ENCODE results near the gene LAMC1.

Gene LAMC1

GRCh38 chr1:183080406-183080805, 57.2 kb downstream of the LAMC1 start:
- FAIRE-seq = no peak

GRCh38 chr1:183081402-183082120, 58.3 kb downstream of the LAMC1 start:
- no peak for FAIRE-seq

- FAIRE-seq = no peak
Measured at GRCh38 chr1:183082650-183083049, 59.4 kb downstream of the LAMC1 start.

DNA sequence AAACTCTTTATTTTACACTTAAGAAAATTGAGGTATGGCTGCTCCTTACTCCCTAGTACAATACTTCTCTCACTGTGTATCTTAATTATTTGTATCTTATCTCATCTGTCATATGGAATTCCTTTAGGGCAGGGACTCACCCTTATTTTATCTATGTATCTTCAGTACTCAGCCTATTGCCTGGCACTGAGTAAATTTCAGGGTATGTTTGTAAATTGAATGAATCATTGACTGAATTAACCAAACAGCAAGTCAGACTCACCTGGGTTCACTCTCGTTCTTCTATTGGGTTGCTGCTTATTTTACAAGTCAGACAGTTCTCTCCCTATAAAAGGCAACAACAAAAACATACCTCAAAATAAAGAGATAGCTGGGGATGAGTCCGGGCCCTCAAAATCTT, 63.8 kb downstream of the LAMC1 start:
- FAIRE-seq = no peak

GRCh38 chr1:183089025-183089639, 65.9 kb downstream of the LAMC1 start:
- no peak for FAIRE-seq

DNA sequence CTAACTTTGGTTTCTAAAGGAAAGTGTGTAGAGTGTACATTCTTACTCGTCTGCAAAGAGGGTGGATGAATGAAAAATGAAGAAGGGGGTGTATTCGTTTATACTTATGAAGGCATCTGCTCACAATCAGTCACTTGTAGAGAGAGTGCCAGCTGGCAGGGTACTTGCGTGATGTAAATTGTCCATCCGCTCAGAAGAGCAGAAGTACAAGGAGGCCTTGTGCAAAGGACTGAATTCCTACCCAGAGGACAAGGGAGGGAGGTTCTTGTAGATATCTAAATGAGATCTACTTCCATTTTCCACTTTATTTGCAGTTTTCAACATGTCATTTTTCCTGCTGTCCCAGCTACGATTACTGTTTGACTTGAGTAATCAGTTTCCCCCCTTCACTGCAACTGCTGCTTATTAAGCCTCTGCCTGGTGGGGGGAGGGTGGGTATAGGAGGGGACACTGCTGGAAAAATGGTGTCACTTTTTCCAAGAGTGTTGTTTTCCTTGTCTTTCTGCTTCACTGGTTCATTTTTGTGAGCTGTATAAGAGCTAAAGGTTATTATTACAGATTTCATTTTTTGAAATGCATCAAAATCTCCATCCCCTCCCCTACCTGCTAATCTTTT, 67.3 kb downstream of the LAMC1 start:
- no peak for FAIRE-seq

GRCh38 chr1:183091181-183091580, 68.0 kb downstream of the LAMC1 start:
- FAIRE-seq = no peak

GRCh38 chr1:183092350-183092749, 69.1 kb downstream of the LAMC1 start:
- no peak for FAIRE-seq

DNA sequence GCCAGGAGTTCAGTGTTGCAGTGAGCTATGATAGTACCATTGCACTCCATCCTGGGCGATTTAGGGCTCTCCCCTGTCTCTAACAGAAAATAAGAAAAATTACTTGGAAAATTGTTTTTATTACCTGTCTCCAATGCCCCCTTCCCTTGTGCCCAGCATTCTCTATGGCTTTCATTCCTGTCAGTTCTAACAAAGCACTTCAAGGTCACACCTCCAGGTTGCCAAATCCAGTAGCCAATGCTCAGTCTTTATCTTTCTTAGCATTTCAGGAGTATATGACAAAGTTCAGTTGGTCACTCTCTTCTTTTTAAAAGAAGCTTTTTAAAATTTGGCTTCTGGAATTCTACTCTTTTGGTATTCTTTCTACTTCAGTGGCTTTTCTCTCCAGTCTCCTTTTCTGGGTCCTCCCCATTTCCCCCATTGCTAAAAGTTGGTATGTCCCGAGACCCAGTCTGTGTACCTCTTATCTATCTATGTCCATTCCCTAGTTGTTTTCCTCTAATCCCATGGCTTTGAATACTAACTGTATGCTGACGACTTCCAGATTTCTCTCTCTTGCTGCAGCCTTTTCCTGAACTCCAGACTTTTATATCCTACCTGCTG, 69.9 kb downstream of the LAMC1 start:
- no peak for FAIRE-seq

- FAIRE-seq = no peak
Measured at GRCh38 chr1:183093786-183094298, 70.6 kb downstream of the LAMC1 start.

DNA sequence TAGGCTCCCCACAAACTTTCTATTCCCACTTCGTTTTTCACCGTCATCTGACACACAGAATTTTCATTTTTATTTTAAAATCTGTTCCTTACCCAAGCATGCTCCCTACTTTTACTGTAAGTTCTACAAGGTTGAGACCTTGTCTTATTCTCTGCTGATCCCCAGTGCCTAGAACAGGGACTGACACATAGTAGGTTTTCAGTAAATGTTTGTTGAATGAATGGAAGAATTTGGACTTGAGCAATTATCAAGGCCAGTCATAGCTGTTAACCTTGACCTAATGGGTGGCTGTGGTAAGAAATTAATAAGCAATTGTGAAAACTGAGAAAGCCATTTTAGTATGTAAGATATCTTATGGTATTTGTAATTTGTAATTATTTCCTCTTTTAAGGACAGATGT, 71.1 kb downstream of the LAMC1 start:
- FAIRE-seq = no peak

DNA sequence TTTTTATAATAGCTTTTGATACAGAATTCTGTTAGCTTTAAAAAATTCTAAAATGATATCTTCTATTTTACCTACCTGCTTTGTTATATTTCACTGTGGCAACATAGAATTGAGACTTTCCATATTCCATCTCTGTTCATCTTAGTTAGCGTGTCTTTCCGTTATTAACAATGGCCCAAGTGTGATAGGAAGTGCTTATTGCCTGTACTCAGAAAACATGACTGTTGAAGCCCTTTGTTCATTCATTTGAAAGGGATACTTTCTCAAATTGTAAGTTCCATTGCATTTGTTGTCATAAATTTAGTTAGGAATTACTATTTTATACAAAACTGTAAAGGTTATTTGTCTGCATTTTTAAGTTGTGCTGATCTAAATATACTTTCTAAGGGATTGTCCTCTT, 73.1 kb downstream of the LAMC1 start:
- no peak for FAIRE-seq

DNA sequence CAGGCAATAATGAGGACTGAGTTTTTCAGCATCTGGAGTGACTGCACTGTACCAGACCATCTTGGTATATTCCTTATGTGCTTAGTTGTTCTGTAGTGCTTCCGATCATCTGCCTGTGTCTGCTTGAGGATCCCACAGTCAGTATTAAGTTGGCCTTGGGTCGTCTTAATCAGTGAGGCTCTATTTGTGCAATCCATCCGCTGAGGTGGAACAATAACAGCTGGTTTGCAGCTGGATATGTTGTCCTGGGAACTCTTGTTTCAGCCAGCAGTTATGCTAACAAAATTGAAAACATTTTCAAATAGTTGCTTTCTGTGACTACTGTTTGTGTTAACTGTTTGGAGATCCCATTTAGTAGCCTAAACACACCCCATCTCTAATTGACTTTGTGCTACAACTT, 73.7 kb downstream of the LAMC1 start:
- FAIRE-seq = no peak

GRCh38 chr1:183097438-183098051, 74.3 kb downstream of the LAMC1 start:
- no peak for FAIRE-seq

GRCh38 chr1:183098317-183098716, 75.1 kb downstream of the LAMC1 start:
- no peak for FAIRE-seq

- no peak for FAIRE-seq
Measured at GRCh38 chr1:183100361-183100974, 77.2 kb downstream of the LAMC1 start.

- no peak for FAIRE-seq
Measured at GRCh38 chr1:183101081-183101480, 77.9 kb downstream of the LAMC1 start.

DNA sequence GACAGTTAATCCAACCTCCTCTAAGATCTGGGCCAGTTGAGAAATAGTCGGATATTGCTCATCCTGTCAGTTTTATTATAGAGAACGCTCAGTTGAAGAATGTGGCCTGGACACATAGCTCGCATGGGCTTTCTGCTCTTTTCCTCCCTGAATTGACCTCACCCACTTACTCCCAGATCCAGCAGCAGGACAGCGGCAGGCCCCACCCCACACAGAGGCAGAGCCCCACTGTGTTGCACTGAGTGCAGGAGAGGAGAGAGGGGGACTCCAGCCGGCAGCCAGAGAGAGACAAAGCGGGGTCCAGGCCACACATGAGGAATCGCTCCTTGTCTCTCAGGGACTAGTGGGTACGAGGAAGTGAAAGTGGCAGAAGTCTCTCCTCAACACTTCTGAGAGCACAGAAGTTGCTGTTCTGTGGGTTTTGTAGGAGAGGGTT, 78.6 kb downstream of the LAMC1 start:
- no peak for FAIRE-seq

- FAIRE-seq = no peak
Measured at GRCh38 chr1:183103147-183103546, 79.9 kb downstream of the LAMC1 start.

GRCh38 chr1:183103577-183103976, 80.4 kb downstream of the LAMC1 start:
- no peak for FAIRE-seq

DNA sequence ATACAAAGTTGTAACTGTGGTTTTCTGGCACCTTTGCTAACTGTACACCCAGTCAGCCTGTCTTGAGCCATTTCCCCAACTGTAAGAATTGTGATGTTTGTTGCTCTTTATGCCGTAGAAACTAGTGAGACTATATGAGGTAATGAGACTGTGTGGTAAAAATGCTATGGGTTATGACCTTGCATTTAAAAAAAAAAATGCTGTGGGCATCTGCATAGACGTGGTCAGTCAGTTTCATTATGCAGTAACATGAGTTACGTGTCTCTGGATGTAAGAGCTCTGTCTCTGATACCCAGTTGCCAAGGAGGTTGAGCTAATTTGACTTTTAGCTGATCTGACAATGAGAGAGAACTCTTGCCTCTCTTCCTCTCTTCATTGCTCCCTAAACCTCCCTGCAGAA, 82.2 kb downstream of the LAMC1 start:
- FAIRE-seq = no peak

DNA sequence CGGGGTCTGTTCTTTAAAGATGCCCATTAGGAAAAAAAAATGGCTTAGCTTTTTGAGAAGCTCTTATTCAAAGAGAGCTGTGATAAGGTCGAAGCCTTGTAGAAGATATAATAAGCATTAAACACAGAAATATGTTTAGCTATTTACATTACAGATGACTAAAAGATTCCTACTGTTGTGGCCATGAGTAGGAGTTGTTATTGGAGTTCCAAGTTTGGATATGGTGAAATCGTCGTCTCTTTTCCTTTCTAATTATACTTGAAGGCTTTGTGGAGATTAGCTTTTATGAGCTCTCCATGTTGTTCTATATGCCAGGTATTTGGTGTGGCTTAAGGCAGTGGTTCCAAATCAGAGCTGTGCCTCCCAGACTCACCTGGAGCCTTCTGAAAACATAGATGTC, 82.9 kb downstream of the LAMC1 start:
- no peak for FAIRE-seq

DNA sequence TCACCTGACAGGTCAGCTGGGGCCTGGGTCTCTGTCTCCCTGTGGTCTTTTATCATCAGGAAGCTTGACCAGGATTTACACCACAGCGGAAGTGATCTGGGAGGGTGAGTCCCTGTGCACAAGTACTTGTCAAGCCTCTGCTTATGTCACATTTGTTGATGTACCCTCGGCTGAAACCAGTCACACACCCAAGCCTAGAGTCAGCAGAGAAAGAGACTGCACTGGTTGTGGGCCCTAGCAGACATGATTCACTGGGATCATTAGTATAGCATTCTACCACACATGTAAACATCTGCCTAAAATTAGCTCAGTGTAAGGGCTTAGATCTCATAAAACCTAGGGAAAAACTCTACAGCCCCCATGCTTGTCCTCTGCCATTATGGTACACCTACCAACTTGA, 83.5 kb downstream of the LAMC1 start:
- no peak for FAIRE-seq

All from colon (tissue), 2 donors.